IMR-90 (cell line): Measurements from ENCODE around the gene KCNG3. TPM values are rescaled to one million over a fixed set of nuclear protein-coding genes. Genes with fewer than 3 reads are reported as not detected.

ENCODE experiments used
- ATAC-seq: fragments of 200-7000 bp; cut with Tn5 transposase; 2 replicates; pipeline ENCODE4 v1.9.1; 2020; ENCODE audit warnings: low read depth, mild to moderate bottlenecking, moderate library complexity
- BruUV-seq: library from RNA; stranded (reverse); fragments of 400-500 nt; replicated peaks from 2 replicates; lab custom pipeline; 2021; lab: Mats Ljungman, UMichigan
- CTCF ChIA-PET: fragments of 300-600 bp; formaldehyde crosslinking; extraction: SDS; loops from one replicate; lab custom pipeline; 2021; ENCODE audit warnings: antibody characterized with exemption; lab: Yijun Ruan, JAX
- POLR2A ChIA-PET: fragments of 300-600 bp; sonication (Branson Sonifier 250); formaldehyde crosslinking; loops from one replicate; lab custom pipeline; 2022; ENCODE audit warnings: antibody characterized with exemption; ENCODE audit not compliant: unreplicated experiment; lab: Charles Lee
- DNase-seq: peaks from one replicate; pipeline ENCODE4 v3.0.0; 2013
- H2AFZ ChIP-seq: replicated peaks from 2 replicates; pipeline ENCODE3; 2013; ENCODE audit warnings: low read length, mild to moderate bottlenecking; ENCODE audit not compliant: poor library complexity
- H2AK5ac ChIP-seq: 2 replicates; pipeline ENCODE4 v1.6.1; 2013; ENCODE audit warnings: low read depth, low read length, inconsistent platforms
- H2AK9ac ChIP-seq: replicated peaks from 2 replicates; pipeline ENCODE3; 2013; ENCODE audit warnings: mild to moderate bottlenecking, low read depth, low read length, moderate library complexity; ENCODE audit not compliant: poor library complexity
- H2BK120ac ChIP-seq: 2 replicates; pipeline ENCODE4 v1.6.1; 2013; ENCODE audit warnings: low read depth, low read length, inconsistent platforms
- H2BK15ac ChIP-seq: 3 replicates; pipeline ENCODE4 v1.6.1; 2013; ENCODE audit warnings: low read depth, low read length, inconsistent platforms
- H2BK20ac ChIP-seq: 2 replicates; pipeline ENCODE4 v1.6.1; 2013; ENCODE audit warnings: low read depth, mild to moderate bottlenecking, inconsistent platforms, low read length, moderate library complexity
- H2BK5ac ChIP-seq: 2 replicates; pipeline ENCODE4 v1.6.1; 2013; ENCODE audit warnings: mild to moderate bottlenecking, low read depth, low read length, inconsistent platforms; ENCODE audit not compliant: poor library complexity, severe bottlenecking
- H3K14ac ChIP-seq: replicated peaks from 2 replicates; pipeline ENCODE4 v1.6.1; 2013; ENCODE audit warnings: low read depth, low read length, inconsistent platforms
- H3K18ac ChIP-seq: 2 replicates; pipeline ENCODE4 v1.6.1; 2013; ENCODE audit warnings: low read depth, low read length, control low read depth
- H3K23ac ChIP-seq: 2 replicates; pipeline ENCODE4 v1.6.1; 2013; ENCODE audit warnings: low read depth, low read length, inconsistent platforms
- H3K27ac ChIP-seq: 2 replicates; pipeline ENCODE4 v1.5.1; 2013; ENCODE audit warnings: mild to moderate bottlenecking, control low read depth, low read length; ENCODE audit not compliant: insufficient read depth
- H3K27me3 ChIP-seq: 2 replicates; pipeline ENCODE4 v1.6.1; 2013; ENCODE audit warnings: low read length; ENCODE audit not compliant: control insufficient read depth, insufficient read depth
- H3K36me3 ChIP-seq: 2 replicates; pipeline ENCODE4 v1.6.1; 2013; ENCODE audit warnings: low read length, mixed read lengths; ENCODE audit not compliant: control insufficient read depth, insufficient read depth
- H3K4ac ChIP-seq: 2 replicates; pipeline ENCODE4 v1.6.1; 2013; ENCODE audit warnings: low read depth, low read length, inconsistent platforms
- H3K4me1 ChIP-seq: 2 replicates; pipeline ENCODE4 v1.6.1; 2013; ENCODE audit warnings: low read length, mixed read lengths; ENCODE audit not compliant: control insufficient read depth, insufficient read depth
- H3K4me2 ChIP-seq: 2 replicates; pipeline ENCODE4 v1.6.1; 2013; ENCODE audit warnings: low read depth, mild to moderate bottlenecking, control low read depth, low read length, moderate library complexity
- H3K4me3 ChIP-seq: 2 replicates; pipeline ENCODE4 v1.5.1; 2013; ENCODE audit warnings: low read depth, mild to moderate bottlenecking, control low read depth, low read length, moderate library complexity; ENCODE audit not compliant: insufficient read depth
- H3K56ac ChIP-seq: 2 replicates; pipeline ENCODE4 v1.6.1; 2013; ENCODE audit warnings: low read length, inconsistent platforms; ENCODE audit not compliant: insufficient read depth; ENCODE audit errors: extremely low read depth
- H3K79me1 ChIP-seq, 2 experiments: 2 replicates each; pipeline ENCODE4 v1.6.1; 2013; ENCODE audit warnings: low read length in 2 of 2, inconsistent platforms in 1 of 2, low read depth in 1 of 2
- H3K9ac ChIP-seq: 2 replicates; pipeline ENCODE4 v1.6.1; 2013; ENCODE audit warnings: low read depth, low read length, control low read depth
- H3K9me1 ChIP-seq: 2 replicates; pipeline ENCODE4 v1.6.1; 2013; ENCODE audit warnings: low read length, inconsistent platforms; ENCODE audit not compliant: insufficient read depth
- H3K9me3 ChIP-seq: 2 replicates; pipeline ENCODE4 v1.6.1; 2013; ENCODE audit warnings: low read length; ENCODE audit not compliant: control insufficient read depth, insufficient read depth
- H4K20me1 ChIP-seq: 2 replicates; pipeline ENCODE4 v1.6.1; 2013; ENCODE audit warnings: low read length, inconsistent platforms; ENCODE audit not compliant: insufficient read depth
- H4K5ac ChIP-seq: 2 replicates; pipeline ENCODE4 v1.6.1; 2013; ENCODE audit warnings: mild to moderate bottlenecking, low read depth, low read length, control low read depth
- H4K8ac ChIP-seq, 2 experiments: 2 replicates each; pipeline ENCODE4 v1.6.1; 2013; ENCODE audit warnings: low read depth in 2 of 2, low read length in 2 of 2, control low read depth in 1 of 2, inconsistent platforms in 1 of 2
- H4K91ac ChIP-seq: 2 replicates; pipeline ENCODE4 v1.6.1; 2013; ENCODE audit warnings: low read depth, low read length, inconsistent platforms; ENCODE audit not compliant: insufficient read depth
- MAZ ChIP-seq: IDR thresholded peaks from 2 replicates; pipeline ENCODE4 v1.6.1; 2012; ENCODE audit warnings: low read depth, mild to moderate bottlenecking, low read length, improper control_type of control experiment, moderate library complexity, borderline replicate concordance
- WGBS, 2 experiments: methylation state at CpG; one replicate each; pipeline versions ENCODE4 v1.1.5 to v1.1.7; 2013; ENCODE audit warnings: missing lambda C conversion rate in 2 of 2; ENCODE audit not compliant: insufficient read length in 1 of 2; ENCODE audit errors: extremely low coverage in 2 of 2; 5-methylcytosine and 5-hydroxymethylcytosine counted together
- dilution Hi-C: fragments of 300-500 bp; cut with HindIII; formaldehyde crosslinking; loops from one replicate; pipeline ENCODE4 v1.14.3; 2018; ENCODE audit warnings: low sequenced_read_pairs; ENCODE audit not compliant: unreplicated experiment
- in situ Hi-C: fragments of 300-500 bp; cut with MboI; formaldehyde crosslinking; loops from 3 replicates; pipeline ENCODE4 v1.14.3; 2019; ENCODE audit warnings: low sequenced_read_pairs, inconsistent platforms, mixed read lengths
- intact Hi-C: fragments of 100-400 bp; cut with micrococcal nuclease; formaldehyde crosslinking; loops from 2 replicates; pipeline ENCODE4 v1.10.0; 2022
- polyA plus RNA-seq, 3 experiments: library from polyadenylated mRNA; depleted of rRNA; stranded (reverse); fragments of >200 nt; gene quantifications; 2 replicates each; pipeline ENCODE4 v1.2.3, GENCODE V29; 2012; ENCODE audit warnings: low replicate concordance in 1 of 3
- total RNA-seq: library from RNA; depleted of rRNA; stranded (reverse); fragments of >200 nt; gene quantifications from 2 replicates; pipeline ENCODE4 v1.2.3, GENCODE V29; 2012

Gene KCNG3
- total and polyA plus RNA-seq, 2 of the 4 experiments (the other 2 are of a cell fraction), result under 0.01 TPM; not detected in 1

GRCh38 chr2:42408009-42408408 lies 85.8 kb downstream of the KCNG3 start:
- Histone ChIP-seq H2AK9ac (no peak overlapping the region), H4K20me1 (no peaks in the 10 kb centered on the region), H4K8ac (no peak overlapping the region), H2BK20ac (no peak overlapping the region), H2BK5ac (no peak overlapping the region), H3K36me3 (no peaks in the 10 kb centered on the region), H3K18ac (no peak overlapping the region), H3K14ac (no peak overlapping the region), H3K4me1 (no peaks in the 10 kb centered on the region), H3K4me3 (no peak overlapping the region), H4K5ac (no peak overlapping the region), H3K9me3 (no peaks in the 10 kb centered on the region; the same call in 1 of the 2 replicates), H3K4me2 (no peak overlapping the region), H3K56ac (no peak overlapping the region), H3K27ac (no peak overlapping the region), H3K79me1 (no peaks in the 10 kb centered on the region), H3K9ac (no peak overlapping the region), H2BK15ac (no peak overlapping the region), H3K27me3 (peaks cover 8% of the 10 kb centered on the region), H4K91ac (no peak overlapping the region), H3K4ac (no peak overlapping the region), H2AK5ac (no peak overlapping the region), H3K9me1 (no peaks in the 10 kb centered on the region), H2AFZ (no peak overlapping the region), H3K23ac (no peak overlapping the region), H2BK120ac (no peak overlapping the region)
- DNase-seq (no peak), ATAC-seq (no peak)
- intact Hi-C loops, result no loop called here
- in situ Hi-C loops, result no loop called here
- POLR2A ChIA-PET, result no interaction called here
- BruUV-seq, result no TSS peak
- no peak for TF ChIP-seq MAZ
- WGBS, 2 experiments, result 90% methylated on average over 2 of the region's 8 CpGs; no CpG with 5 or more reads in 1 of the 2 experiments
- CTCF ChIA-PET, result no interaction called here
- dilution Hi-C loops, result no loop called here
